GM19468 (cell line): ENCODE data around the gene KLHL6.
"Not testable (repeated sequence)": the region's sequence is repeated elsewhere in the genome, so short reads cannot be mapped to it uniquely, and the experiment has no call there.

Experiments used
- ATAC-seq: cut with Tn5 transposase; IDR thresholded peaks from one replicate; pipeline ENCODE4 v1.9.1; 2021; ENCODE audit warnings: mild to moderate bottlenecking, moderate library complexity, moderate number of reproducible peaks; ENCODE audit not compliant: unreplicated experiment; ENCODE audit errors: extremely low read depth

Gene KLHL6

GRCh38 chr3:183534249-183534648, 21.3 kb downstream of the KLHL6 start:
- ATAC-seq = no peak

GRCh38 chr3:183533412-183534132, 21.9 kb downstream of the KLHL6 start:
- no peak for ATAC-seq

- ATAC-seq = no peak
Observed at GRCh38 chr3:183532620-183533411, 22.7 kb downstream of the KLHL6 start.

- ATAC-seq = no peak
Observed at GRCh38 chr3:183529717-183530116, 25.8 kb downstream of the KLHL6 start.

GRCh38 chr3:183529185-183529584, 26.3 kb downstream of the KLHL6 start:
- ATAC-seq = no peak

- ATAC-seq = not testable (repeated sequence)
Observed at GRCh38 chr3:183528758-183529157, 26.7 kb downstream of the KLHL6 start.

- no peak for ATAC-seq
Observed at GRCh38 chr3:183527428-183528379, 27.8 kb downstream of the KLHL6 start.

GRCh38 chr3:183526838-183527427, 28.6 kb downstream of the KLHL6 start:
- no peak for ATAC-seq

GRCh38 chr3:183524476-183524875, 31.0 kb downstream of the KLHL6 start:
- ATAC-seq = no peak

- not testable (repeated sequence) for ATAC-seq
Observed at GRCh38 chr3:183520741-183521556, 34.6 kb downstream of the KLHL6 start.

GRCh38 chr3:183520295-183520694, 35.2 kb downstream of the KLHL6 start:
- not testable (repeated sequence) for ATAC-seq

- ATAC-seq = no peak
Observed at GRCh38 chr3:183519891-183520290, 35.6 kb downstream of the KLHL6 start.

- ATAC-seq = no peak
Observed at GRCh38 chr3:183518491-183519251, 36.8 kb downstream of the KLHL6 start.

GRCh38 chr3:183517607-183518006, 37.9 kb downstream of the KLHL6 start:
- no peak for ATAC-seq

GRCh38 chr3:183515968-183516851, 39.3 kb downstream of the KLHL6 start:
- ATAC-seq = peak; percentile 60

- no peak for ATAC-seq
Observed at GRCh38 chr3:183514021-183514420, 41.5 kb downstream of the KLHL6 start.

- no peak for ATAC-seq
Observed at GRCh38 chr3:183513046-183513706, 42.3 kb downstream of the KLHL6 start.
